ENCODE results near the gene KIF6.

Gene KIF6

DNA sequence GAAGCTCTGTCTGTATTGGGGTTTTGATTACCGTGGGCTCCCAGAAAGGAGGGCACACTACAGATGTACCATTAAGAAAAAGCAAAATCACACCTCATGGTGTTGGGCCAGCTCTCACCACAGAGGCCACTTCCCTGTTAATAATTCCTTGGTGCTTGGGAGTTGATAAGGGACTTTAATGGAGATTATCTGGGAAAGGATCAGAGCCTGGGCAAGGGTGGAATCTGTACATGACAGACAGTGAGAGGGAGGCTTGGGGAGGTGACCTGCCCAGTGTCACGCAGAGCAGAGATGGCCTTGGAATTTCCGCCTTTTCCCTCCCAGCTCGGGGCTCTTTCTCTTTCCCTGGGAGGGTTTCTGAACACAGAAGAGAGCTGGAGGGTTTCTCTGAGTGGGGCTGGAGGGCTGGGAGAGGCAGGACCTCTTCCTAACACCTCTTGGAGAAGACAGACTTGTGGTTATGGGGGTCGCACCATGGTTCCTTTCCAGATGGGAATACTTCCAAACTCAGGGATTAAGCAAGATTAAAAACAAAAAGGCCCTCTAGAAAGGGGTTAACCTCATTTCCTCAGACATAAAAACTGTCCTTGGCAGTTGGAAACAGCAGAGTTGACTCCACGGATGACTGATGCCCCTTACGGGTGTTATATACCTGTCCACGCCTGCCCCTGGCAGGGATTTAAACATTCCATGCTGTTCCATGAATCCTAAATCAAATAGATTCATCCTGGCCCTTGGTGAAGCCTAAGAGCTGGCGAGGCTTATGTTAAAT is 385.9 kb downstream of the KIF6 start:
- DNase-seq, result no peak

GRCh38 chr6:39338397-39338796 is 386.8 kb downstream of the KIF6 start:
- DNase-seq, result no peak

DNA sequence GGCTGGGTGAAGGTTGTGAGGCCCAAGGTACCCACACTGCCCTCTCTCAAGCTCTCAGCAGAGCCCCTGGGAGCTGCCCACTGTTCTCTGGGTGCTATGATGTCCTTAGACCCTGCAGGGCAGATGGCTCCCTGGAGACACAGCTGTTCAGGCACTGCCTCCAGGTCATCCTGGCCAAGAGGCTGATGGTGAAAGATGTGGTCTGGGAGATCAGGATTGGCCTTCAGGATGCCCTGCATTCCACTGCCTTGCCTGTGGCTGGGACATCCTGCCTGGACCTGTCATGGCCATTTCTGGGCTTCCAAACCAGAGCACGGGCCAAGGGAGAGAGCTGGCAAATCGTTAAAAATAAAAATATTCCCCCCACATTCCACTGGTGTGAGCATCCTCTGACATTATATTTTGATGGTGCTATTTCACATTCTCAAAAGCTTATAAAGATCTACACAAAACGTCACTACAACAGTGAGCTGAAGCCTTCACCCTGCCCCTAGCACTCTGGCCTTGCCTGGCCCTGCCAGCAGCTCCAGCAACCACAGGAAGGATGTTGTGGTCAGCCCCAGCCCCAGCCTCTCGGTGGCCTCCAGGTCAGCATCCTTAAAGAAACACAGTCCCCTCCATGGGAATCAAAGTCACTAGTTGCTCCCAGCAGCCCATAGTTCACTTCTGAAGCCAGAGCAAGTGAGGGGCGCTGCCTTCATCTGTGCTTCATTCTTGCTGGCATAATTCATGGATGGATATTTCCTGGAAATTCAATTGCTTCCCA is 389.2 kb downstream of the KIF6 start:
- DNase-seq, result no peak

GRCh38 chr6:39333644-39334438 is 391.4 kb downstream of the KIF6 start:
- no peak for DNase-seq

GRCh38 chr6:39330476-39330875 is 394.7 kb downstream of the KIF6 start:
- DNase-seq, result no peak

DNA sequence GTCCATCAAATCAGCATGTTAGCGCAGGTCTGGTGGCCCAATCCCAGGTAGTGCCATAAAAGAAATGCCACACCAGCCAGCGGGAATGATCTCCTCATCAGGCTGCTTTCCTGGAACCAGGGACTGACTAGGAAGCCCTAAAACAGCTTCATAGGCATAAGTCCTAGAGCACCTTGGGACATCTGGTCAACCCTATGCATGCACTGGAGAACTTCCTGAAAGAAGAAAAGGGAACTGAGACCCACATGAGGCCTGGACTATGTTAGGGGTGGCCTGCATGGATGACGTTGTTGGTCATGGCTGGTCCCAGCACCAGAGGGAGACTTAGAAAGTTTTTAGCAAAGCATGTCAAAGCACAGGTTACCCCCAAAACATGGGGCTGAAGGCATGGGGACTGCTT is 395.2 kb downstream of the KIF6 start:
- no peak for DNase-seq

- DNase-seq, result no peak
Observed at GRCh38 chr6:39328066-39328465, 397.1 kb downstream of the KIF6 start.

- no peak for DNase-seq
Observed at GRCh38 chr6:39327507-39327906, 397.7 kb downstream of the KIF6 start.

DNA sequence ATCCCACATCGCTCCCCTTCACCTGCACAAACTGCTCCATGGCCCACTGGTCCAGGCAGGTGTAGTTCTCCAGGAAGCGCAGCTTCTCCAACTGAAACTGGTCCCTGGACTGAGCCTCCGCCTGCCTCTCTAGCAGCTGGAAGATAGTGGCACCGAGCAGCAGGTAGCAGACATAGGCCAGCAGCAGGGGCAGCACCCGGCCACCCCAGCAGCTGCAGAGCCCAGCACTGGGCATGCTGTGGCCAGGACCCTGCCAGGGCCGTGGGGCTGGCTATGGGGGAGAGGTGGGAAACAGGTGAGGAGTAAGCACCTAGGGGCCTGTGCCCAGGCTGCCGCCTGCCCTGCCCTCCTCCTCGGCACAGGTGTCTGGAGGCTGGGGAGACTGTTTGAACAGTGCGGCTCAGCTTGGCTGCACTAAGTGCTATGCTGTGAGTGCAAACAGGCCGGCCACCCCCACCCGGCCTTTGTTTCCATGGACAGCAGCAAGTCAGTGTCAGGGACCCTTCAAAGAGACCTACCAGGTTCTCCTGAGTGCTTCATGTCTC is 402.8 kb downstream of the KIF6 start, which contains the start of gene KCNK16:
KCNK16 (minus strand) TSS at position 397 of the 545 bp plus-strand sequence; CDS start at position 235, 162 bp downstream.
- DNase-seq, result no peak

GRCh38 chr6:39321761-39322160 is 403.4 kb downstream of the KIF6 start:
- no peak for DNase-seq

DNA sequence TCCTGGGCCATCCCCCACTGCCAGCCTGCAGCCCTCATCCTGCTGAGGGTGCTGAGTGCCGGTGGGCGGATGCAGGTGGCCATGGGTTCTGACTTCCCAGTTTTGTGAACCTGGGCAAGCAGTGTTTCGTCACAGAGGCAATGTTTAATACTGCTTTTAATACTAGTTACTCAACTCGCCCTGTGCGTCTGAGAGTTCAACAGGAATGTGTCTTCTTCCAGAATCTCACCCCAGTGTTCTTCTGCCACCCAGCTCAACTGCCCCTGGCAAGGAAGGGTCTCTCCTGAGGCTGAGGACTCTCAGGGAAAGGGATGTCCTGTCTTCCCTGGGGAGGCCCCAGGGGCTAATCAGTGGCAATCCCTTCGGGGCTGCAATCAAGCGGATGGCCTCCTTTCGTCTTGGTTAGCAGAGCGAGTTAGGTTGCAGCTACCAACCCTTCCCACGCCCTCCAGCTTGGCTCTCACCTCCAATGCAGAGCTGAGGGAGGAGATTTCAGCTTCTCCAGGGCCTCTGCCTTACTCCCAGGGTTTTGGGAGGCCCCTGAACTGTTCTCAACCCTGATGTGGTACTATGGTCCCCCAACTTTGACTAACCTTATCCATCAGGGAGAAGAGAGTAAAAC is 404.7 kb downstream of the KIF6 start:
- DNase-seq, result no peak

DNA sequence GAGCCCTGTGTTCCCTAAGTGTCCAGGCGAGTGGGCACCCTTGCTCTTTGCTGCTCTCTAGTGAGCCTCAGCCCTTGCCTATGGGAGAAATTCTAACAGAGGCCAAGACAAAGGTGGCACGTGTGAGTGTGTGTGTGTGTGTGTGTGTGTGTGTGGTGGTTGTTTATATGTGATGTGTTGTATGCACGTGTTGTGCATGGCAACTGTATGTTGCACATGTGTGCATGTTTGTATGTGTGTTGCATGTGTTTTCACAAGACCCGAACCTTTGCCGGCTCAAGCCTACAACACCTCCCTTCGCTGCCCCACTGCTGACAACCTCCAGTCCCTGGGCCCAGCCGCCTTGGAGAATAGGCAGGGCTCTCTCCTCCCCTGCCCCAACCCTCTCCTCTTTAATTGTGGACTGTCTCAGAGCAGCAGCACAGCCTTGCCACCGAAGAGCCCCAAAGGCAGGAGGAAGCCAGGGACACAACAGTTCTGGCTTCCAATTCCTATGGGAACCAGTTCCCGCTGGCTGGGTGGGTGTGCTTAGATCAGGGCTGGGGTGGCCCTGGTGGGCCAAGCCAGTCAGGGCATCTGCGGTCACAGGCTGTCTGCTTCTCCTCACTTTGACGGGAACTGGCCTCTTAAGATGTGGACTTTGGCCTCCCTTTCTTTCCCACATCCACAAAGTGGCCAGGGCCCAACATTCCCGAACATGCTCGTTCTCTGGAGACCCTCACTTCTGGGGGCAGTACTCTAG is 405.4 kb downstream of the KIF6 start:
- DNase-seq, result no peak

GRCh38 chr6:39317256-39317655 is 408.0 kb downstream of the KIF6 start:
- no peak for DNase-seq

GRCh38 chr6:39314273-39314795 is 410.9 kb downstream of the KIF6 start, which contains the start of gene KCNK17:
KCNK17 (minus strand) TSS chr6:39314419; CDS start chr6:39314320, 99 bp downstream.
- DNase-seq, result no peak

- DNase-seq, result no peak
Observed at GRCh38 chr6:39313526-39314272, 411.5 kb downstream of the KIF6 start.

DNA sequence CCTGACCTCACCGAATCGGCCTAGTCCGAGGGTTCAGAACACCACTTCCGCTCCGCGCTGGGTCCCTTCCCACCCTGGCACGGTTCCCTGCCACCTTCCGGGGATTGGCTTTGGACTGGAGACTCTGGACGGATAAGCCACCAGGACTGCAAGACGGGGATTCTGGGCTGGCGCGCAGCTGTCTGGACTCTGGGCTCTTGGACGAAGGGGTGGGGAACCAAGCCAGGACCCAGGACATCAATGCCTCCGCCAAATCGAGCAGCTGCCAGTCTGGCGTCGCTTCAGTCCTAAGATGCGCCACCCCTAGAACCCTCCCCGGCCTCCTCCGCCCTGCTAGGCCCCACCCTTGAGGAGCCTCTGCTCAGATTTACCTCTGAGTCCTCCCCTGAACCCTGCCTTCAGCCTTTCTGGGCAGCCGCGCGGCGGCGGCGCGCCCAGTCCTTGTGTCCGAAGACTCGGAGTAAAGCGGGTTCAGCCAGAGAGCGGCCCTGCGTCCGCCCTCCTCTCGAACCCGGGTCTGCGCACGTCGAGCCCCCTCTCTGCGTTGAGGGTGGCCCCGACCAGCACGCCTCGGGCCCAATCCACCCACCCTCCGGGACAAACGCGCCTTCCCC is 412.2 kb downstream of the KIF6 start:
- DNase-seq, result no peak

- DNase-seq, result no peak
Observed at GRCh38 chr6:39310542-39310941, 414.7 kb downstream of the KIF6 start.

- DNase-seq, result peak; percentile 31
Observed at GRCh38 chr6:39309942-39310531, 415.2 kb downstream of the KIF6 start.

DNA sequence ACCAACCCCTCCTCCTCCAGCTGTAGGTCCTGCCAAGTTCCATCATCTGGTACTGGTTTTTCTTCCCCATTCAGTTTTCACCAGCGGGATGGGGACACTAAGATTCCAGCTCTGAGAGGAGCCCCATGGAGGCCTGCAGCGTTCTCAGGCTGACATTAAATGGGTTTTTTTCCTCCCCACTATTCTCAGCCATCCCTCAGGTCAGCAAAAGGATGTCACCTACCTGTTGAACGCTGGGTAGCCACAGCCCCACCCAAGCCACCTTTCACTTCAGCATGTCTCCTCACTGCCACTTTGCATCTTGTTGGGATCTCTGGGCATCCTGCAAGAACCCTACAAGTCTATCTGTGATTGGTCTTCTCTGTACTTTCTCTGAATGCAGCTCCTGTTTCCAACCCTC is 417.7 kb downstream of the KIF6 start:
- DNase-seq, result no peak

- no peak for DNase-seq
Observed at GRCh38 chr6:39304951-39305350, 420.3 kb downstream of the KIF6 start.
